ENCODE measurements around the gene CS.
"Not testable (repeated sequence)": the region's sequence is repeated elsewhere in the genome, so short reads cannot be mapped to it uniquely, and the experiment has no call there.

CS gene

GRCh38 chr12:56286044-56286830 is 13.9 kb downstream of the CS start:
- Histone ChIP-seq H3K4me1 (ENCODE audit: control insufficient read depth in 2 of 2, insufficient read depth in 2 of 2, low read length in 2 of 2) (no peaks in the 10 kb centered on the region), H3K4me3 (ENCODE audit: low read length in 2 of 2) (no peak overlapping the region), H3K27me3 (ENCODE audit: control insufficient read depth in 2 of 2, insufficient read depth in 2 of 2, low read length in 2 of 2) (no peaks in the 10 kb centered on the region), H3K27ac (ENCODE audit: low read depth in 2 of 2, low read length in 2 of 2) (no peak overlapping the region), H3K9ac (ENCODE audit: low read depth in 1 of 2, low read length in 2 of 2) (no peak overlapping the region), H3K9me3 (ENCODE audit: control insufficient read depth in 2 of 2, low read length in 2 of 2) (no peaks in the 10 kb centered on the region), H3K36me3 (ENCODE audit: control insufficient read depth in 2 of 2, insufficient read depth in 2 of 2, low read length in 2 of 2) (peaks cover 40 to 43% of the 10 kb centered on the region in 2 donors)

- H3K9me3 ChIP-seq (ENCODE audit: control insufficient read depth in 2 of 2, low read length in 2 of 2); H3K27ac ChIP-seq (ENCODE audit: low read depth in 2 of 2, low read length in 2 of 2); H3K4me1 ChIP-seq (ENCODE audit: control insufficient read depth in 2 of 2, insufficient read depth in 2 of 2, low read length in 2 of 2); H3K27me3 ChIP-seq (ENCODE audit: control insufficient read depth in 2 of 2, insufficient read depth in 2 of 2, low read length in 2 of 2); H3K9ac ChIP-seq (ENCODE audit: low read depth in 1 of 2, low read length in 2 of 2); H3K4me3 ChIP-seq (ENCODE audit: low read length in 2 of 2): not testable (repeated sequence)
- H3K36me3 ChIP-seq (ENCODE audit: control insufficient read depth in 2 of 2, insufficient read depth in 2 of 2, low read length in 2 of 2), result peaks cover 44 to 49% of the 10 kb centered on the region in 2 donors
These were observed 15.9 kb downstream of the CS start for GRCh38 chr12:56284263-56284662.

DNA sequence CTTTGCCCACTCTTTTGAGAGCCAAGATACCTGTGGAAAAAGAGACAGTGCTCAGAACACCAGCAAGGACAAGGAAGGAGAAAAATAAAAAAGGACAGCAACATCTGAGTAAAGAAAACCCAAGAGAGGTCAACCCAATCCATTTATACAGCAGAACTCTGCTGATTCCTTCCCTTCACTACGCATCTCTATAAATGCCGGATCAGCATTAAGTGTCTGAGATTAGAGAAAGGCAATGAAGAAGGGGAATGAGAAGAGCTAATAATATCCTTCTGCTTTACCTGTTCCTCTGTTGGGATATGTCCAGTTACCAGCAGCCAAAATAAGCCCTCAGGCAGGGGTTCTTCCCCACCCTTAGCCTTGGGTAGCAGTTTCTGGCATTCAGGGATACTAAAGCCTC is 17.6 kb downstream of the CS start:
- H3K36me3 ChIP-seq (ENCODE audit: control insufficient read depth in 2 of 2, insufficient read depth in 2 of 2, low read length in 2 of 2), result peaks cover 57 to 58% of the 10 kb centered on the region in 2 donors
- no peak overlapping the region for H3K9ac ChIP-seq (ENCODE audit: low read depth in 1 of 2, low read length in 2 of 2)
- H3K4me1 ChIP-seq (ENCODE audit: control insufficient read depth in 2 of 2, insufficient read depth in 2 of 2, low read length in 2 of 2), result no peaks in the 10 kb centered on the region
- H3K9me3 ChIP-seq (ENCODE audit: control insufficient read depth in 2 of 2, low read length in 2 of 2), result no peaks in the 10 kb centered on the region
- no peak overlapping the region for H3K4me3 ChIP-seq (ENCODE audit: low read length in 2 of 2)
- no peaks in the 10 kb centered on the region for H3K27me3 ChIP-seq (ENCODE audit: control insufficient read depth in 2 of 2, insufficient read depth in 2 of 2, low read length in 2 of 2)
- no peak overlapping the region for H3K27ac ChIP-seq (ENCODE audit: low read depth in 2 of 2, low read length in 2 of 2)

DNA sequence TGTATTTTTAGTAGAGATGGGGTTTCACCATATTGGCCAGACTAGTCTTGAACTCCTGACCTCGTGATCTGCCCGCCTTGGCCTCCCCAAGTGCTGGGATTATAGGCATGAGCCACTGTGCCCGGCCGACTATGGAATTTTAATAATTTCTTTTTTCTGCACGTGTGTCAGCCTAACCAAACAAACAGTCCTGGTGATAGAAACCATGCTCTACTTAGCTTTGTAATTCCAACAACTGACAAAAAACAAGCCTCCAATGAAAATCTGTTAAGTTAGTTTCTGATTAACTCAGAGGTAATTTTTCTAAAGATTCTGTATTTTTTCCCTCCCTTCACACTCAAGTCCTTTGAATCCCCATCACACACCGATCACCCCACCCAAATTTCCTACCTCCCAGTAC is 18.1 kb downstream of the CS start:
- H3K4me1 ChIP-seq (ENCODE audit: control insufficient read depth in 2 of 2, insufficient read depth in 2 of 2, low read length in 2 of 2), result no peaks in the 10 kb centered on the region
- no peak overlapping the region for H3K27ac ChIP-seq (ENCODE audit: low read depth in 2 of 2, low read length in 2 of 2)
- H3K9ac ChIP-seq (ENCODE audit: low read depth in 1 of 2, low read length in 2 of 2), result no peak overlapping the region
- H3K36me3 ChIP-seq (ENCODE audit: control insufficient read depth in 2 of 2, insufficient read depth in 2 of 2, low read length in 2 of 2), result peaks cover 58% of the 10 kb centered on the region in 2 donors
- H3K27me3 ChIP-seq (ENCODE audit: control insufficient read depth in 2 of 2, insufficient read depth in 2 of 2, low read length in 2 of 2), result no peaks in the 10 kb centered on the region
- H3K4me3 ChIP-seq (ENCODE audit: low read length in 2 of 2), result no peak overlapping the region
- no peaks in the 10 kb centered on the region for H3K9me3 ChIP-seq (ENCODE audit: control insufficient read depth in 2 of 2, low read length in 2 of 2)

GRCh38 chr12:56280849-56281248 is 19.3 kb downstream of the CS start:
- no peaks in the 10 kb centered on the region for H3K9me3 ChIP-seq (ENCODE audit: control insufficient read depth in 2 of 2, low read length in 2 of 2)
- H3K4me1 ChIP-seq (ENCODE audit: control insufficient read depth in 2 of 2, insufficient read depth in 2 of 2, low read length in 2 of 2), result no peaks in the 10 kb centered on the region
- no peak overlapping the region for H3K27ac ChIP-seq (ENCODE audit: low read depth in 2 of 2, low read length in 2 of 2)
- no peak overlapping the region for H3K9ac ChIP-seq (ENCODE audit: low read depth in 1 of 2, low read length in 2 of 2)
- H3K27me3 ChIP-seq (ENCODE audit: control insufficient read depth in 2 of 2, insufficient read depth in 2 of 2, low read length in 2 of 2), result no peaks in the 10 kb centered on the region
- no peak overlapping the region for H3K4me3 ChIP-seq (ENCODE audit: low read length in 2 of 2)
- H3K36me3 ChIP-seq (ENCODE audit: control insufficient read depth in 2 of 2, insufficient read depth in 2 of 2, low read length in 2 of 2), result peaks cover 60 to 62% of the 10 kb centered on the region in 2 donors

DNA sequence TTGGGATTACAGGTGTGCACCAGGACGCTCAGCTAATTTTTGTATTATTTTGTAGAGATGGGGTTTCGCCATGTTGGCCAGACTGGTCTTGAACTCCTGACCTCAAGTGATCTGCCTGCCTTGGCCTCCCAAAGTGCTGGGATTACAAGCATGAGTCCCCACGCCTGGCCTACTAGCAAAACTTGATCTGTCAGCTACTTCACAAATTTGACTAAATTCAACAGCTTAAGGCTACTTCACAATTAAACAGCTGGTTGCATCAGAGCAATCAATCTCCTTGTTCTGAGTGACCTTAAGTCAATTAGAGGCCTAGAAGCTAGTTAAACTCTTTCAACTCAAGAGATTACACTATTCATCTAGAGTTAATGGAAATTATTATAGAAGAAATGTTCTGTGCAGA is 21.2 kb downstream of the CS start:
- Histone ChIP-seq H3K9me3 (ENCODE audit: control insufficient read depth in 2 of 2, low read length in 2 of 2) (no peaks in the 10 kb centered on the region), H3K36me3 (ENCODE audit: control insufficient read depth in 2 of 2, insufficient read depth in 2 of 2, low read length in 2 of 2) (peaks cover 67 to 71% of the 10 kb centered on the region in 2 donors), H3K27me3 (ENCODE audit: control insufficient read depth in 2 of 2, insufficient read depth in 2 of 2, low read length in 2 of 2) (no peaks in the 10 kb centered on the region), H3K27ac (ENCODE audit: low read depth in 2 of 2, low read length in 2 of 2) (no peak overlapping the region), H3K9ac (ENCODE audit: low read depth in 1 of 2, low read length in 2 of 2) (no peak overlapping the region), H3K4me1 (ENCODE audit: control insufficient read depth in 2 of 2, insufficient read depth in 2 of 2, low read length in 2 of 2) (no peaks in the 10 kb centered on the region), H3K4me3 (ENCODE audit: low read length in 2 of 2) (no peak overlapping the region)

- no peaks in the 10 kb centered on the region for H3K27me3 ChIP-seq (ENCODE audit: control insufficient read depth in 2 of 2, insufficient read depth in 2 of 2, low read length in 2 of 2)
- H3K36me3 ChIP-seq (ENCODE audit: control insufficient read depth in 2 of 2, insufficient read depth in 2 of 2, low read length in 2 of 2), result peaks cover 53 to 73% of the 10 kb centered on the region in 2 donors
These were observed 25.8 kb downstream of the CS start for GRCh38 chr12:56274299-56274698.

DNA sequence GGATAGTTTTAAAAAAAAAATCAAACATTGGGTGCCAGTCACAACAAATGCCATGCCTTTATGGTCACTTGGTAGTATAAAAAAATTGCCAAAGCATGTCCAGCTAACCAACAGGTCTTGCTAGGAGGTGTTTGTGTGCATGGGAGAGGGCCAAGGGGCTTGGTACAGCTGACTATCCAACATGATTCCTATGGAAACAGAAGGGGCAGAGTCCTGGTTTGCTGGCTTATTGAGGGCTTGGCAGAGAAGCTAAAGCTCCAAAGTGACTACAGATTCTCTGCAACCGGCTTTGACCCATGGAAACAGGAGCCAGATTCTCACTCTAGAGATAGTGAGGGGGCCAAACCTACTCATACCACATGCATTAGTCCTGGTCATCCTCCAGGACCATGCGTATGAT is 27.7 kb downstream of the CS start:
- H3K27me3 ChIP-seq (ENCODE audit: control insufficient read depth in 2 of 2, insufficient read depth in 2 of 2, low read length in 2 of 2); H3K4me3 ChIP-seq (ENCODE audit: low read length in 2 of 2); H3K9me3 ChIP-seq (ENCODE audit: control insufficient read depth in 2 of 2, low read length in 2 of 2); H3K27ac ChIP-seq (ENCODE audit: low read depth in 2 of 2, low read length in 2 of 2); H3K9ac ChIP-seq (ENCODE audit: low read depth in 1 of 2, low read length in 2 of 2); H3K4me1 ChIP-seq (ENCODE audit: control insufficient read depth in 2 of 2, insufficient read depth in 2 of 2, low read length in 2 of 2): not testable (repeated sequence)
- peaks cover 39 to 60% of the 10 kb centered on the region in 2 donors for H3K36me3 ChIP-seq (ENCODE audit: control insufficient read depth in 2 of 2, insufficient read depth in 2 of 2, low read length in 2 of 2)

More at GRCh38 chr12:56274299-56274698, 25.8 kb downstream of the CS start:
- Histone ChIP-seq H3K4me1 (ENCODE audit: control insufficient read depth in 2 of 2, insufficient read depth in 2 of 2, low read length in 2 of 2) (no peaks in the 10 kb centered on the region), H3K4me3 (ENCODE audit: low read length in 2 of 2) (no peak overlapping the region), H3K27ac (ENCODE audit: low read depth in 2 of 2, low read length in 2 of 2) (no peak overlapping the region), H3K9me3 (ENCODE audit: control insufficient read depth in 2 of 2, low read length in 2 of 2) (no peaks in the 10 kb centered on the region), H3K9ac (ENCODE audit: low read depth in 1 of 2, low read length in 2 of 2) (no peak overlapping the region)

DNA sequence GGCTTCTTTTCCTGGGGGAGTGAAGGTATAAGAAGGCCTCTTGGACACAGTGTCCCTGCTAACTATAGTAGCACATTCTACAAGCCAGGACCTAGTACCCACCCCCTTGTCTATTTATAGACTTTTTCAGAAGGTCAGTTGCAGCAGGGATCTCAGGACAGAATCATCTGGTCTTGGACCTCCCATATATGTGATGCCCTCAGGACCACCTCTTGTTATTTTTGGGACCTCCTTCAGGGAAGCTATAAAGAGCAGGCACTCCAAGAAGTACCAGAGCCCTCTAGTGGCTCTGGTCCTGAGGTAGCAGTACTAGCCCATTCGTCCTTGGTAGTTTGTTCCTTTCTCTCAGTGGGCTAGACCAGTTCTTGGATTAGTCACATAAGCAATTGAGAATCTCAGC is 29.1 kb downstream of the CS start:
- Histone ChIP-seq H3K27me3 (ENCODE audit: control insufficient read depth in 2 of 2, insufficient read depth in 2 of 2, low read length in 2 of 2) (no peaks in the 10 kb centered on the region), H3K4me1 (ENCODE audit: control insufficient read depth in 2 of 2, insufficient read depth in 2 of 2, low read length in 2 of 2) (peaks cover 10 to 11% of the 10 kb centered on the region in 2 donors), H3K9me3 (ENCODE audit: control insufficient read depth in 2 of 2, low read length in 2 of 2) (no peaks in the 10 kb centered on the region), H3K9ac (ENCODE audit: low read depth in 1 of 2, low read length in 2 of 2) (no peak overlapping the region), H3K27ac (ENCODE audit: low read depth in 2 of 2, low read length in 2 of 2) (no peak overlapping the region), H3K36me3 (ENCODE audit: control insufficient read depth in 2 of 2, insufficient read depth in 2 of 2, low read length in 2 of 2) (peaks cover 34 to 56% of the 10 kb centered on the region in 2 donors), H3K4me3 (ENCODE audit: low read length in 2 of 2) (no peak overlapping the region)

DNA sequence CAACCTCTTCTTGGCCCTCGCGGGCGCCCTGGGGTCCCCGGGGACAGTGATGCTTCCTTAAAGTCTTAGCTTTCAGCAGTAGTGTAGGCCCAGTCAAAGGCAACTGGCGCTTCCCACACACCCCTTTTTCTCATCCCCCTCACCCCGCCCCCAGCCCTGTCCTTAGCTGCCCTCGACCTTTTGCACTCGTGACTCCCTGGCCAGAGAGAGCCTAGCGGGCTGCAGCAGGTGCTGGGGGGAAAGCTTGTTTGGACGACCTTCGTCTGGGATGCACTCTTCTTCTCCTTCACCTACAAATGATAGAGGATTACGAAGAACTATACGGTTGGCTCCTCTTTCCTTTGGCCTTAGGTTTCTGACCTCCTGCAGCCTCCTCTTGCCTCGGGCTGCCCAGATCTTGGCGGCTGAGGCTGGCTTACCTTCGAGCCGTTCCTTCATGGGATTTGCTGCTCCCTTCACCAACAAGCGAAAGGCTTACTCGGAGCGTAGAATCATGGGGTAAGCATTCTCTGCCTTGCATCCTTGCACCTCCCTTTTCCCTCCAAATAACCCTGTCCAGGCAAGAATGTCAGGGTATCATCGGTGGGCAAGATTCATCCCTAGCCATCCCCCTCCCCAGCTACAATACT is 32.6 kb downstream of the CS start:
- Histone ChIP-seq H3K9ac (ENCODE audit: low read depth in 1 of 2, low read length in 2 of 2) (peak overlapping the region; percentile 75 to 87), H3K4me1 (ENCODE audit: control insufficient read depth in 2 of 2, insufficient read depth in 2 of 2, low read length in 2 of 2) (peaks cover 10 to 11% of the 10 kb centered on the region in 2 donors), H3K36me3 (ENCODE audit: control insufficient read depth in 2 of 2, insufficient read depth in 2 of 2, low read length in 2 of 2) (peaks cover 10 to 26% of the 10 kb centered on the region in 2 donors), H3K9me3 (ENCODE audit: control insufficient read depth in 2 of 2, low read length in 2 of 2) (no peaks in the 10 kb centered on the region), H3K4me3 (ENCODE audit: low read length in 2 of 2) (peak overlapping the region; percentile 71 to 89), H3K27ac (ENCODE audit: low read depth in 2 of 2, low read length in 2 of 2) (peak overlapping the region in 1 of 2 donors; percentile 98), H3K27me3 (ENCODE audit: control insufficient read depth in 2 of 2, insufficient read depth in 2 of 2, low read length in 2 of 2) (no peaks in the 10 kb centered on the region)

All from mucosa of rectum (tissue), 2 donors.